SKM-1 treated with dmso at 0.1 percent for 144 hours (cell line): ENCODE measurements around the gene TMEM92.

ENCODE experiments used
- DNase-seq: peaks from one replicate; lab custom pipeline; 2025; ENCODE audit not compliant: unreplicated experiment; lab: John Stamatoyannopoulos, UW

The TMEM92 gene

GRCh38 chr17:50274142-50274896 is at the start of gene TMEM92:
Gene TMEM92 (plus strand): TSS chr17:50274466. CDS start chr17:50274502, 36 bp downstream.
- peak; percentile 53 for DNase-seq

- DNase-seq, result no peak
Measured at GRCh38 chr17:50225701-50226240, 48.5 kb upstream of the TMEM92 start.

GRCh38 chr17:50234581-50234980 is 39.7 kb upstream of the TMEM92 start:
- no peak for DNase-seq

GRCh38 chr17:50237901-50238300 is 36.4 kb upstream of the TMEM92 start:
- DNase-seq, result no peak

- DNase-seq, result no peak
Measured at GRCh38 chr17:50238601-50239280, 35.5 kb upstream of the TMEM92 start.

GRCh38 chr17:50239937-50240336 is 34.3 kb upstream of the TMEM92 start:
- DNase-seq, result no peak

GRCh38 chr17:50240851-50241250 is 33.4 kb upstream of the TMEM92 start:
- no peak for DNase-seq

GRCh38 chr17:50241431-50241830 is 32.8 kb upstream of the TMEM92 start:
- no peak for DNase-seq

- DNase-seq, result no peak
Measured at GRCh38 chr17:50244771-50245170, 29.5 kb upstream of the TMEM92 start.

- DNase-seq, result no peak
Measured at GRCh38 chr17:50248255-50248654, 26.0 kb upstream of the TMEM92 start.

- DNase-seq, result no peak
Measured at GRCh38 chr17:50252781-50253180, 21.5 kb upstream of the TMEM92 start.

GRCh38 chr17:50255766-50256635 is 18.3 kb upstream of the TMEM92 start:
- DNase-seq, result no peak

- no peak for DNase-seq
Measured at GRCh38 chr17:50256826-50257618, 17.2 kb upstream of the TMEM92 start.

- DNase-seq, result no peak
Measured at GRCh38 chr17:50257676-50258224, 16.5 kb upstream of the TMEM92 start.

GRCh38 chr17:50258647-50259476 is 15.4 kb upstream of the TMEM92 start:
- DNase-seq, result no peak

GRCh38 chr17:50259477-50260324 is 14.6 kb upstream of the TMEM92 start:
- DNase-seq, result no peak

- DNase-seq, result no peak
Measured at GRCh38 chr17:50260501-50260911, 13.8 kb upstream of the TMEM92 start.
